Prostate gland (tissue), 2 donors: Measurements from ENCODE around the gene PROX2. TPM values are rescaled to one million over a fixed set of nuclear protein-coding genes. Genes with fewer than 3 reads are reported as not detected.

Source experiments
- DNase-seq: peaks from one replicate; pipeline ENCODE4 v3.0.0-alpha.2; 2019; ENCODE audit warnings: low spot score
- H3K27ac ChIP-seq, 2 donors: fragments of 200-600 bp; sonication (generic); 2 replicates each; pipeline ENCODE4 v1.5.1; 2017 to 2019
- H3K27me3 ChIP-seq: fragments of 200-600 bp; sonication (generic); replicated peaks from 2 replicates; pipeline ENCODE4 v1.5.1; 2019; ENCODE audit not compliant: insufficient read depth
- H3K36me3 ChIP-seq, 2 donors: fragments of 200-600 bp; sonication (generic); 1 replicate in 1 of 2; 2 replicates in 1 of 2; pipeline versions ENCODE4 v1.5.1 to v1.8.1; 2017 to 2019
- H3K4me1 ChIP-seq: fragments of 200-600 bp; sonication (generic); replicated peaks from 2 replicates; pipeline ENCODE4 v1.5.1; 2019
- H3K4me3 ChIP-seq, 2 donors: fragments of 200-600 bp; sonication (generic); 2 replicates each; pipeline ENCODE4 v1.5.1; 2017 to 2019
- H3K9me3 ChIP-seq: fragments of 200-600 bp; sonication (generic); 2 replicates; pipeline ENCODE4 v1.5.1; 2017
- CTCF ChIP-seq, 4 experiments: fragments of 200-600 bp in 2 of 4; fragments of 450-650 bp in 2 of 4; sonication (generic) in 2 of 4; IDR thresholded peaks; 1 replicate in 3 of 4; 2 replicates in 1 of 4; pipeline ENCODE4 v1.5.1; 2016 to 2019; ENCODE audit warnings: antibody characterized with exemption in 4 of 4, mild to moderate bottlenecking in 2 of 4, moderate library complexity in 2 of 4
- POLR2A ChIP-seq: fragments of 450-650 bp; IDR thresholded peaks from one replicate; pipeline ENCODE4 v1.6.1; 2016; ENCODE audit warnings: antibody characterized with exemption, mild to moderate bottlenecking
- POLR2AphosphoS5 ChIP-seq: sonication (generic); formaldehyde crosslinking; IDR thresholded peaks from one replicate; pipeline ENCODE4 v1.6.1; 2017; ENCODE audit warnings: antibody characterized with exemption
- WGBS: methylation state at CpG from one replicate; pipeline ENCODE4 v1.1.5; 2018; 5-methylcytosine and 5-hydroxymethylcytosine counted together
- intact Hi-C: fragments of 100-400 bp; cut with DNase I; formaldehyde crosslinking; loops from one replicate; pipeline ENCODE4 v1.14.2; 2022
- total RNA-seq, 2 donors: library from RNA; depleted of rRNA; stranded (reverse); fragments of >200 nt; gene quantifications; one replicate each; pipeline ENCODE4 v1.1.0, GENCODE V29; 2016

PROX2 gene
- total RNA-seq, 2 donors from 2014 or later, result not detected

- 92% methylated on average over 2 of the region's 2 CpGs for WGBS
- Histone ChIP-seq H3K4me3 (no peak overlapping the region), H3K4me1 (no peaks in the 10 kb centered on the region), H3K27ac (no peak overlapping the region), H3K9me3 (no peaks in the 10 kb centered on the region), H3K27me3 (no peaks in the 10 kb centered on the region), H3K36me3 (peaks cover 28 to 58% of the 10 kb centered on the region in 2 donors)
- TF ChIP-seq CTCF (IDR thresholded peaks at IDR 0.05) (no peak), POLR2AphosphoS5 (no peak), POLR2A (no peak)
- intact Hi-C loops, result no loop called here
- DNase-seq, result no peak
Observed at GRCh38 chr14:74898083-74898482, 22.1 kb upstream of the PROX2 start.

- intact Hi-C loops, result no loop called here
- no peaks in the 10 kb centered on the region for H3K9me3 ChIP-seq
- no peak overlapping the region for H3K27ac ChIP-seq
- H3K27me3 ChIP-seq, result no peaks in the 10 kb centered on the region
- no peak for TF ChIP-seq POLR2AphosphoS5
- TF ChIP-seq POLR2A, result no peak
- no peaks in the 10 kb centered on the region for H3K4me1 ChIP-seq
- H3K4me3 ChIP-seq, result no peak overlapping the region
- H3K36me3 ChIP-seq, result peaks cover 28 to 59% of the 10 kb centered on the region in 2 donors
- WGBS, result 75% methylated on average over 4 of the region's 4 CpGs
- DNase-seq, result no peak
Observed at GRCh38 chr14:74897642-74898041, 21.7 kb upstream of the PROX2 start.

- H3K27ac ChIP-seq, result no peak overlapping the region
- WGBS, result 92% methylated on average over 3 of the region's 3 CpGs
- TF ChIP-seq POLR2A, result no peak
- TF ChIP-seq POLR2AphosphoS5, result no peak
- no peak for TF ChIP-seq CTCF (IDR thresholded peaks at IDR 0.05)
- H3K27me3 ChIP-seq, result no peaks in the 10 kb centered on the region
- DNase-seq, result no peak
- H3K9me3 ChIP-seq, result no peaks in the 10 kb centered on the region
- H3K4me1 ChIP-seq, result no peaks in the 10 kb centered on the region
- H3K36me3 ChIP-seq, result peaks cover 28 to 56% of the 10 kb centered on the region in 2 donors
- intact Hi-C loops, result no loop called here
- no peak overlapping the region for H3K4me3 ChIP-seq
Observed at GRCh38 chr14:74896400-74896799, 20.5 kb upstream of the PROX2 start.

GRCh38 chr14:74893614-74894091 lies 17.7 kb upstream of the PROX2 start:
- DNase-seq, result no peak
- no peak for TF ChIP-seq POLR2A
- no peak for TF ChIP-seq CTCF (IDR thresholded peaks at IDR 0.05)
- TF ChIP-seq POLR2AphosphoS5, result no peak
- Histone ChIP-seq H3K4me1 (peaks cover 3% of the 10 kb centered on the region), H3K9me3 (no peaks in the 10 kb centered on the region), H3K27me3 (no peaks in the 10 kb centered on the region), H3K4me3 (no peak overlapping the region), H3K27ac (no peak overlapping the region), H3K36me3 (peaks cover 23 to 30% of the 10 kb centered on the region in 2 donors)
- intact Hi-C loops, result no loop called here
- 67% methylated on average over 4 of the region's 4 CpGs for WGBS

- H3K4me1 ChIP-seq, result peaks cover 6% of the 10 kb centered on the region
- WGBS, result 74% methylated on average over 5 of the region's 5 CpGs
- peaks cover 18 to 26% of the 10 kb centered on the region in 2 donors for H3K36me3 ChIP-seq
- intact Hi-C loops, result no loop called here
- no peak overlapping the region for H3K4me3 ChIP-seq
- H3K9me3 ChIP-seq, result no peaks in the 10 kb centered on the region
- TF ChIP-seq POLR2AphosphoS5 (no peak), POLR2A (no peak), CTCF (IDR thresholded peaks at IDR 0.05) (no peak)
- H3K27ac ChIP-seq, result no peak overlapping the region
- DNase-seq, result no peak
- no peaks in the 10 kb centered on the region for H3K27me3 ChIP-seq
Observed at GRCh38 chr14:74892745-74893144, 16.8 kb upstream of the PROX2 start.
